Trophoblast cell (in vitro differentiated cells and primary cell): ENCODE measurements around the gene GRID1.

Experiments
- DNase-seq, 2 donors: peaks; one replicate each; pipeline ENCODE4 v3.0.0-alpha.2; 2016
- H2AFZ ChIP-seq: 2 replicates; pipeline ENCODE4 v1.6.1; 2013; ENCODE audit warnings: low read length, moderate library complexity, mild to moderate bottlenecking; ENCODE audit not compliant: insufficient read depth, poor library complexity
- H2AK5ac ChIP-seq: 2 replicates; pipeline ENCODE4 v1.6.1; 2013; ENCODE audit warnings: mild to moderate bottlenecking, low read length
- H2BK120ac ChIP-seq: 2 replicates; pipeline ENCODE4 v1.6.1; 2013; ENCODE audit warnings: low read length, mild to moderate bottlenecking, moderate library complexity; ENCODE audit not compliant: insufficient read depth, poor library complexity
- H2BK12ac ChIP-seq: 2 replicates; pipeline ENCODE4 v1.6.1; 2013; ENCODE audit warnings: mild to moderate bottlenecking, low read length, moderate library complexity
- H2BK5ac ChIP-seq: 2 replicates; pipeline ENCODE4 v1.6.1; 2013; ENCODE audit warnings: low read length, low read depth, moderate library complexity, mild to moderate bottlenecking; ENCODE audit not compliant: poor library complexity
- H3K14ac ChIP-seq: 2 replicates; pipeline ENCODE4 v1.6.1; 2013; ENCODE audit warnings: mild to moderate bottlenecking, low read length
- H3K18ac ChIP-seq: 2 replicates; pipeline ENCODE4 v1.6.1; 2013; ENCODE audit warnings: mild to moderate bottlenecking, low read length
- H3K23ac ChIP-seq: 2 replicates; pipeline ENCODE4 v1.6.1; 2013; ENCODE audit warnings: low read length
- H3K27ac ChIP-seq: 2 replicates; pipeline ENCODE4 v1.5.1; 2013; ENCODE audit warnings: low read depth, mild to moderate bottlenecking, inconsistent platforms, low read length, moderate library complexity
- H3K27me3 ChIP-seq: 2 replicates; pipeline ENCODE4 v1.6.1; 2013; ENCODE audit warnings: inconsistent platforms, mild to moderate bottlenecking, low read length, moderate library complexity; ENCODE audit not compliant: insufficient read depth
- H3K36me3 ChIP-seq, 2 experiments: 1 replicate in 1 of 2; 2 replicates in 1 of 2; pipeline ENCODE4 v1.6.1; 2013; ENCODE audit warnings: low read length in 2 of 2, mild to moderate bottlenecking in 2 of 2, moderate library complexity in 1 of 2; ENCODE audit not compliant: insufficient read depth in 2 of 2, control insufficient read depth in 1 of 2
- H3K4ac ChIP-seq: 2 replicates; pipeline ENCODE4 v1.6.1; 2013; ENCODE audit warnings: low read depth, mild to moderate bottlenecking, low read length, moderate library complexity
- H3K4me1 ChIP-seq, 2 experiments: 1 replicate in 1 of 2; 2 replicates in 1 of 2; pipeline ENCODE4 v1.6.1; 2013; ENCODE audit warnings: low read length in 2 of 2, mild to moderate bottlenecking in 2 of 2, moderate library complexity in 1 of 2; ENCODE audit not compliant: insufficient read depth in 2 of 2, control insufficient read depth in 1 of 2
- H3K4me2 ChIP-seq: 2 replicates; pipeline ENCODE4 v1.6.1; 2013; ENCODE audit warnings: inconsistent platforms, mild to moderate bottlenecking, low read length, moderate library complexity
- H3K4me3 ChIP-seq: 2 replicates; pipeline ENCODE4 v1.5.1; 2013; ENCODE audit warnings: mild to moderate bottlenecking, low read depth, low read length, inconsistent platforms
- H3K79me1 ChIP-seq: one replicate; pipeline ENCODE4 v1.6.1; 2013; ENCODE audit warnings: low read length
- H3K79me2 ChIP-seq: 2 replicates; pipeline ENCODE4 v1.6.1; 2013; ENCODE audit warnings: low read length, mild to moderate bottlenecking; ENCODE audit not compliant: control insufficient read depth, insufficient read depth, poor library complexity
- H3K9ac ChIP-seq: 2 replicates; pipeline ENCODE4 v1.6.1; 2013; ENCODE audit warnings: mild to moderate bottlenecking, low read length
- H3K9me3 ChIP-seq: 2 replicates; pipeline ENCODE4 v1.6.1; 2013; ENCODE audit warnings: low read depth, mild to moderate bottlenecking, control low read depth, inconsistent platforms, low read length; ENCODE audit not compliant: insufficient read depth
- H4K12ac ChIP-seq: 2 replicates; pipeline ENCODE4 v1.6.1; 2013; ENCODE audit warnings: low read depth, mild to moderate bottlenecking, low read length, moderate library complexity
- H4K8ac ChIP-seq: 2 replicates; pipeline ENCODE4 v1.6.1; 2013; ENCODE audit warnings: low read depth, mild to moderate bottlenecking, low read length, moderate library complexity
- H4K91ac ChIP-seq: one replicate; pipeline ENCODE4 v1.6.1; 2013; ENCODE audit warnings: low read depth, mild to moderate bottlenecking, low read length, moderate library complexity
- WGBS: extraction: QIAGEN DNeasy Blood & Tissue Kit; methylation state at CpG from one replicate; pipeline ENCODE4 v1.1.7; 2013; ENCODE audit warnings: missing lambda C conversion rate; ENCODE audit not compliant: insufficient read length, insufficient coverage; ENCODE audit errors: extremely low coverage; 5-methylcytosine and 5-hydroxymethylcytosine counted together

GRID1 gene

DNA sequence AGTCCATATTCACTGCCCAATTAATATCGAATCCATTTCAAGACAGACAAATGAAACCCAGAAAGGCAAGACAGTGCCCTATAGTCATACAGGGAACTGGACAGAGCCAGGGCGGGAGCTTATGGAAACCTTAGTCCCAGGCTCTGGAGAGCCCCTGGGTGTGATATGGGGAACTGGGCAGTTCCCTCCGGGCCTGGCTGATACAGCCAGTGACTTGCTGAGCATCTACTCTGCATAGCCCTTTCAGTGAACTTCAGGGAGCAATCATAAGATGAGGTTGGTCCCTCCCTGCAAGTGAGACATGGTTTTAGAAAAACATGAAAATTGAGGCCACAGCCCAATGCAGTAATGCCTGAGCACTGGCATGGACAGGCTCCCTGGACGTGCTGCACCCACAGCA lies 241.9 kb downstream of the GRID1 start:
- no CpG with 5 or more reads among the region's 4 CpGs for WGBS
- no peak overlapping the region for H4K91ac ChIP-seq
- H2BK120ac ChIP-seq = no peak overlapping the region
- H3K36me3 ChIP-seq = no peaks in the 10 kb centered on the region
- no peak overlapping the region for H2AK5ac ChIP-seq
- H3K9me3 ChIP-seq = peaks cover 9% of the 10 kb centered on the region
- H3K4ac ChIP-seq = no peak overlapping the region
- DNase-seq = no peak
- H4K12ac ChIP-seq = no peak overlapping the region
- H3K79me2 ChIP-seq = no peaks in the 10 kb centered on the region
- no peak overlapping the region for H2BK5ac ChIP-seq
- no peak overlapping the region for H4K8ac ChIP-seq
- H3K79me1 ChIP-seq = no peaks in the 10 kb centered on the region
- no peaks in the 10 kb centered on the region for H3K27me3 ChIP-seq
- no peak overlapping the region for H3K9ac ChIP-seq
- no peak overlapping the region for H3K14ac ChIP-seq
- H2AFZ ChIP-seq = no peak overlapping the region
- H3K4me1 ChIP-seq = no peaks in the 10 kb centered on the region
- no peak overlapping the region for H3K23ac ChIP-seq
- H3K27ac ChIP-seq = no peak overlapping the region
- H2BK12ac ChIP-seq = no peak overlapping the region
- peak overlapping the region; percentile 39 for H3K4me3 ChIP-seq
- no peak overlapping the region for H3K4me2 ChIP-seq
- no peak overlapping the region for H3K18ac ChIP-seq

DNA sequence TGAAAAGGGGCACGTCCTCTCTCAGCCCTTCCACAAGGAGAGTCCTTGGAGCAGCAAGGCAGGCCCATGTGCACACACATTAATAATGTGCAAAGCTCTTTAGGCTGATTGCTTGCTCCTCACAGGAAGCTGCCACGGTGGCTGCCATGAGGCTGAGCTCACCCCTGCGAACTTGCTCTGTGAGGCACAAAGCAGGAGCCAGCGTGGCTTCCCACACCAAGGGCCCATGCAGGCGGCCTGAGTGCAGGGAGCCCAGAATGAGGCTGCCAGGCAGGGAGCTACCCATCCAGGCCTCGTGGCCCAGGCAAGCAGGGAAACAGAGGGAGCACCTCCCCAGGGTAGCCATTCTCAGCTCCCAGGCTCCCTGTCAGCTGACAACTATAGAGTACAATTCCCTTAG lies 242.9 kb downstream of the GRID1 start:
- no peak overlapping the region for H3K9ac ChIP-seq
- H2BK5ac ChIP-seq = no peak overlapping the region
- H3K4me3 ChIP-seq = no peak overlapping the region
- peaks cover 6% of the 10 kb centered on the region for H3K9me3 ChIP-seq
- H3K23ac ChIP-seq = no peak overlapping the region
- H4K91ac ChIP-seq = no peak overlapping the region
- H3K4ac ChIP-seq = no peak overlapping the region
- no peaks in the 10 kb centered on the region for H3K36me3 ChIP-seq
- no peak overlapping the region for H3K27ac ChIP-seq
- H3K14ac ChIP-seq = no peak overlapping the region
- H2BK120ac ChIP-seq = no peak overlapping the region
- H2AFZ ChIP-seq = no peak overlapping the region
- no peak for DNase-seq
- H3K79me2 ChIP-seq = no peaks in the 10 kb centered on the region
- H3K27me3 ChIP-seq = no peaks in the 10 kb centered on the region
- no CpG with 5 or more reads among the region's 6 CpGs for WGBS
- H3K4me1 ChIP-seq = no peaks in the 10 kb centered on the region
- no peak overlapping the region for H2BK12ac ChIP-seq
- no peak overlapping the region for H4K12ac ChIP-seq
- no peak overlapping the region for H4K8ac ChIP-seq
- no peak overlapping the region for H3K18ac ChIP-seq
- no peak overlapping the region for H3K4me2 ChIP-seq
- no peaks in the 10 kb centered on the region for H3K79me1 ChIP-seq
- no peak overlapping the region for H2AK5ac ChIP-seq

DNA sequence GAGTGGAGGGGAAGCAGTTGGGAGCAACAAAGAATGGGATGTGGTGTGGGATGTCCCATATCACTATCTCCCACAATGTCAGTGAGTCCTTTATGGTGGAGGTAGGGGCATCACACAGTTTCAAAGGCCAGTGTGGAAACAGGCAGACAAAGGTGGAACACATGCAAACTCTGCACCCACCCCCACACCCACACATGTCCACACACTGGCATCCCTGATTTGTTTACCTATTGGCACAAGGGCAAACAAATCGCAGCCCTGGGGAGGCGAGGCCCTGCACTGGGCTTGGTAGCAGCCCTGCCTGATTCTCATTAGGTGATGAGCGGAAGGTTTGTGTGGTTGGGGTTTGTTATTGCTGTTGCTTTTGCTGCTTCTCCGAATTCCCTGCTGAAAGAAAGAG lies 243.3 kb downstream of the GRID1 start:
- H2BK120ac ChIP-seq = no peak overlapping the region
- no peak overlapping the region for H3K14ac ChIP-seq
- H3K4me2 ChIP-seq = no peak overlapping the region
- no peak overlapping the region for H2BK12ac ChIP-seq
- H2AFZ ChIP-seq = no peak overlapping the region
- H3K18ac ChIP-seq = no peak overlapping the region
- H3K9me3 ChIP-seq = peaks cover 6% of the 10 kb centered on the region
- no peak overlapping the region for H4K12ac ChIP-seq
- H3K4me1 ChIP-seq = no peaks in the 10 kb centered on the region
- H3K4me3 ChIP-seq = no peak overlapping the region
- no peak overlapping the region for H3K4ac ChIP-seq
- H3K79me2 ChIP-seq = no peaks in the 10 kb centered on the region
- H3K9ac ChIP-seq = no peak overlapping the region
- no peak overlapping the region for H3K23ac ChIP-seq
- no peak overlapping the region for H4K8ac ChIP-seq
- H3K36me3 ChIP-seq = no peaks in the 10 kb centered on the region
- H3K79me1 ChIP-seq = no peaks in the 10 kb centered on the region
- H3K27me3 ChIP-seq = no peaks in the 10 kb centered on the region
- no peak overlapping the region for H3K27ac ChIP-seq
- no CpG with 5 or more reads among the region's 4 CpGs for WGBS
- DNase-seq = no peak
- H2AK5ac ChIP-seq = no peak overlapping the region
- H2BK5ac ChIP-seq = no peak overlapping the region
- no peak overlapping the region for H4K91ac ChIP-seq

DNA sequence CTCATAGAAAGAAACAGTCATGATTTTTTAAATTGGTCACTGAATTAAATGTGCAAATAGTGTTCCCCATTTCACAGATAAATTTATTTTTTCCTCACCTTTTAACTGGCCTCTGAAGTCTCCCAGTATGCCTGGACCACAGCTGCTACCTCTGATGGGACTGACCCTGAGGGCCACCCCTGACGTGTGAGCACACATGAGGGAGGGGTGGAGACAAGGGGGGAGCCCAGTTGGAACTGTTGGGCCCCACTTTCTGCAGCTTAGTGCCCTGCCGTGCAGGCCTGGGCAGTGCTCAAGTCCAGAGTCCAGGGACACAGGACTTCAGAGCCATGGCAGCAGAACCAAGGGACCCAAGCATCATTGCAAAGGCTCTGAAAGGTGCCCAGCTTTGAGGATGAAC lies 243.9 kb downstream of the GRID1 start:
- H3K4ac ChIP-seq = no peak overlapping the region
- H3K9ac ChIP-seq = no peak overlapping the region
- H3K27me3 ChIP-seq = no peaks in the 10 kb centered on the region
- H3K14ac ChIP-seq = no peak overlapping the region
- no peak overlapping the region for H2BK12ac ChIP-seq
- H3K4me1 ChIP-seq = no peaks in the 10 kb centered on the region
- no peaks in the 10 kb centered on the region for H3K79me1 ChIP-seq
- no peaks in the 10 kb centered on the region for H3K79me2 ChIP-seq
- no peak overlapping the region for H3K18ac ChIP-seq
- H4K12ac ChIP-seq = no peak overlapping the region
- peaks cover 6% of the 10 kb centered on the region for H3K9me3 ChIP-seq
- no peak overlapping the region for H3K23ac ChIP-seq
- WGBS = no CpG with 5 or more reads among the region's 2 CpGs
- no peak overlapping the region for H2AK5ac ChIP-seq
- H3K4me2 ChIP-seq = no peak overlapping the region
- H2BK5ac ChIP-seq = no peak overlapping the region
- no peak for DNase-seq
- no peaks in the 10 kb centered on the region for H3K36me3 ChIP-seq
- H4K8ac ChIP-seq = no peak overlapping the region
- no peak overlapping the region for H4K91ac ChIP-seq
- H2BK120ac ChIP-seq = no peak overlapping the region
- no peak overlapping the region for H2AFZ ChIP-seq
- H3K4me3 ChIP-seq = no peak overlapping the region
- no peak overlapping the region for H3K27ac ChIP-seq
